Epithelial cell of prostate (primary cell): ENCODE results near the gene ZPR1.
A peak's percentile ranks its signal among the peaks of the same experiment; 100 is the strongest.
"Not testable (repeated sequence)": the region's sequence is repeated elsewhere in the genome, so short reads cannot be mapped to it uniquely, and the experiment has no call there.

ENCODE experiments used
- DNase-seq: peaks from one replicate; pipeline ENCODE4 v3.0.0-alpha.2; 2011; ENCODE audit warnings: low read depth, low spot score
- H3K27ac ChIP-seq: fragments of 450-650 bp; 2 replicates; pipeline ENCODE4 v1.5.1; 2017; ENCODE audit warnings: mild to moderate bottlenecking

ZPR1 gene

DNA sequence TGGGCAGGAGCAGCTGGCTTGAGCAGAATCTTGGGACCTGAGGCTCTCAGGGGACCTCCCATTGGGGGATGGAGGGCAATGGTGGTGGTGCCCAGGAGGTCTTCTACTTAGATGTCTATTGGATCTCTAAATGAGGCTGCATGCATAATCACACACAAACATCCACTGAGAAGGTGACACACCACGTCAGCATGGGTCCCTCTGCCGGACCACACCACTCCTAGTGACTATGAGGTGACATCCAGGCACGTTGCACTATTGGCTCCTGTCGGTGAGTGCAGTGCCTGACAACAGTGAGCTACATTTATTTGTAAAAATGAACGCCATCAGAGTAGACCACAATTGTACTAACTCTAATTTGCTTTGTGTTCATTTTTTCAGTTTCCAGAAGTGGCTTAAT lies 37.6 kb upstream of the ZPR1 start:
- no peak for DNase-seq
- no peak overlapping the region for H3K27ac ChIP-seq

DNA sequence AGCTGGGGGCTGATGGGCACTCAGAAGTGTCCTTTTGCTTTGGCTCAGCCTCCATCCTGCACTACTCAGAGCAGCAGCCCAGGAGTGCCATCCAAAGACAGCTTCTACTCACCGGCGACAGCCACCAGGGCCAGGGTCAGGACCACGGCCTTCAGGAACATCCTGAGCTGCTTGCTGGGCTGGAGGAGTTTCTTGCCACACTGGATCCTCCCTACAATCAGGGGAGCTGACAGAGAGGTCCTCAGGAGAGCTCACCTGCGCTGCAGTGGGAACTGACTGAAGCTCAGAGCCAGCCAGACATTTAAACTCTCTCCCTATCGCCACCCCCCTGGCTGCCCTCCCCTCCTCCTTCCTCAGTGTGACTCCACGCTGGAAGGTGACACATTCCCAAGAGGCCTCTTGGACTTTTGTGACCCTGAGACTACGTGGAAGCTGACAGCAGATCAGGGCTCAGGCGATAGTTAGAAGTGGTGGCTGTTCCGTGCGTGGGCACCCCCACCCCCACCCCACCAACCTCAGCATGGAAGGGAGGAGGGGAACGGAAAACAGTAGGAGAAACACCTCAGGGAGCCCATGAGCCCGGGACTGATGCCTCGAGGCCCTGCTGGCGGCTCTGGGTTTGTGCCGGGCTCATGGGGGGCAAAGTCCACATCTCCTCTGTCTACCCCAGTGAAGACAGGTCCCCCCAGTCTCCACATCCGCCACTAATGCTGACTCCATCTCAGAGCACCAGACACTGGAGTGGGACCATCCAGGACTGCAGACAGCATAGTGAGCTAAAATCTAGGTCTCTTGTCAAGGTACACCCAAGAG lies 35.4 kb upstream of the ZPR1 start, which contains the start of gene APOA4:
APOA4 (minus strand) TSS at position 274 of the 813 bp plus-strand sequence; CDS start at position 161, 113 bp downstream.
- H3K27ac ChIP-seq, result no peak within 1 kb of the TSS
- no peak for DNase-seq

DNA sequence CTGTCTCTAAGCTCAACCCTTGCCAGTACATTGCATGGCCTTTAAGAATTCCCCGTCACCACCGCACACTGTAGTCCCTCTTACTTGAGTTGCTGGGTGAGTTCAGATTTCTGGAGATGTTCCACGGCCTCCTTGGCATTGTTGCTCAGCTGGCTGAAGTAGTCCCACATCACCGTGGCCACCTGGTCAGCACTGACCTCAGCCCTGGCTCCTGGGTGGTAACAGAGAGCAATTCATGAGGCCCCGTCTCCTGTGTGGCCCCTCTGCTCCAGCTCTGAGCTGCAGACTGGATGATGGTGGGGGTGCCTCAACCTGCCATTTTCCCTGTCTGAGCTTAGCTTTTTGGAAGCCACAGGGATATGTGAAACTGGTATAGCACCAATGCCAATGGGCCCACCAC lies 34.8 kb upstream of the ZPR1 start:
- DNase-seq, result no peak
- H3K27ac ChIP-seq, result no peak overlapping the region

DNA sequence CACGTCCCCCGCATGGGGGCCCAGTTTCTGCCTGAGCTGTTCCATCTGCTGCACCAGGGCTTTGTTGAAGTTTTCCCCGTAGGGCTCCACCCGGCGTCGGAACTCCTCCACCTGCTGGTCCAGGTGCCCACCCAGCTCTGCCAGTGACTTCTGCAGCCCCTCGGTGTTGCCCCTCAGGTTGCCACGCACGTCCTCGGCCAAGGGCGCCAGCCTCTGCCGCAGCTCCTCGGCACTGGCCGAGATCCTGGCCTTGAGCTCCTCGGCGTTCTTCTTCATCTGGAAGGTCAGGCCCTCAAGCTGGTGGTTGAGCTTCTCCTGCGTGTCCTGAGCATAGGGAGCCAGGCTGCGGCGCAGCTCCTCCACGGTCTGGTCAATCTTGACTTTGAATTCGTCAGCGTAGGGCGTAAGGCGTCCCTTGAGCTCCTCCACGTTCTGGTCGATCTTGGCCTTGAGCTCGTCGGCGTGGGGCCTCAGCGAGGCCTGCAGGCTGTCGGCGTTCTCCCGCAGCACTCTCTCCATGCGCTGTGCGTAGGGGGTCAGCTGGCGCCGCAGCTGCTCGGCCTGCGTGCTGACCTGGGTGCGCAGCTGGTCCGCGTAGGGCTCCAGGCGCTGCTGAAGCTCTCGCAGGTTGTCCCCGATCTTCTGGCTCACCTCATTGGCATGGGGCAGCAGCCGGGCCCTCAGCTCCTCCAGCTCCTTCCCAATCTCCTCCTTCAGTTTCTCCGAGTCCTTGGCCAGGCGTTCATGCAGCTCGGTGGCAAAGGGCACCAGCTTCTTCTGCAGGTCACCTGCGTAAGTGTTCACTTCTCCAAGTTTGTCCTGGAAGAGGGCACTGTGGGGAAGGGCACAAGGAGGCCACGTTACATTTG lies 33.5 kb upstream of the ZPR1 start:
- H3K27ac ChIP-seq, result no peak overlapping the region
- no peak for DNase-seq

DNA sequence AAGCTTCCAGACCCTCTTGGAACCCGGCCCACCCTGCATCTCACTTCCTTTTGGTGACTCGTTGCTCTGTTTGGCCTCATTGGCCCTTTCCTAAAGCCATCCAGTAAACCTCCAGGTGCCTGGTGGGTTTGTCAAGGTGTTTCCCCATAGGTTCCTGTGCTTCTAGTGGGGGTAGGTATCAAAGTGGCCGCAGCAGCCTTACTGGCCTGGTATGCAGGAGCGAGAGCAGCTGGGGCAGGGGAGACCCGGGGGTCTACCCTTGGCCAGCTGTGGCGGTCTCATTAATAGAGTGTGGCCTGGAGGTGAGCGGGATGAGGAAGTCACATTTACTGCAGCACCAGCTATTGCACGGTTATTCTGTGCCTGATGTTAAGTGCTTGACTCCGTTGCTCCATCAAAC lies 31.2 kb upstream of the ZPR1 start:
- DNase-seq, result no peak
- no peak overlapping the region for H3K27ac ChIP-seq

DNA sequence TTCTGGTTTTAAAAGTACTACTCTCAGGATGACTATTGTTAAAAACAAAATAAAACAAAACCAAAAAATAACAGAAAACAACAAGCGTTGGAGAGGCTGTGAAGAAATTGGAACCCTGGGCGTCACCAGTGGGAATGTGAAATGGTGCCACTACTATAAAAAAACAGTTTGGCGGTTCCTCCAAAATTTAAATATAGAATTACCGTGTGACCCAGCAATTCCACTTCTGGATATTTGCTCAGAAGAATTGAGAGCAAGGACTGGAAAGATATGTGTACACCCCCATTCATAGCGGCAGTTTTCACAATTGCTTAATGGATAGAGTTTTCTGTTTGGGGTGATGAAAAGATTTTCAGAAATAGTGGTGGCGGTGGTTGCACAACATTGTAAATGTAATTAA lies 26.7 kb upstream of the ZPR1 start:
- DNase-seq, result no peak
- no peak overlapping the region for H3K27ac ChIP-seq

DNA sequence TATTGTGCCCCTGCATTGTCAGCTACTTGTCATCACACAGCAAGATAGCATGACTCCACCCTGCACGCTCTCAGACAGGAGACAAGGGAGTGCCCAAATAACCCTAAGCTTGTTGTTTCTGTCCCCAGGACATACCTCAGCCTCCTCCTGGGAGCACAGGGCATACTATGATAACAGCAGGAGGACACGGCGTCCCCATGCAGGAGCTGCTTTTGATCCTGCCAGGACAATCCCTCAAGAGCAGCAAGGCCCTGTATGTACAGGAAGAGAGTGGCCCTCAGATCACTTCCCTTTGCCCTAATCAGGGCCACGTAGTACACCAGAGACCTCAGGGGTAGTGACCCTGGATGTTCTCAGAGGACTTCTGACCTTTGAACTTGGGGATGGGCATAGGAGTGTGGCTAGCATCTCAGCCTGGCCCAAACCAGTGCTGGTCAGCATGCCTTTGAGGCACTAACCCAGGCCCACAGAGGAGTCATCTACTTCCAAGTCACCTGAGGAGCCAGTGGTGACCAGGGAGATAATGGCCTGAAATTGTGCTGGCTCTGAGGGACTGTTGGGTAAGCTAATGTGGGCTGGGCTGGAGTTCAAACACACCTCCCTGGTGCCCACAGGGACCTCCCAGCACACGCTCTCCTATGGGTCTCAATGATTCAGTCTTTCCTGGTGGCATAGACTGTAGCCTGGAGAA lies 26.1 kb upstream of the ZPR1 start:
- DNase-seq, result no peak
- no peak overlapping the region for H3K27ac ChIP-seq

DNA sequence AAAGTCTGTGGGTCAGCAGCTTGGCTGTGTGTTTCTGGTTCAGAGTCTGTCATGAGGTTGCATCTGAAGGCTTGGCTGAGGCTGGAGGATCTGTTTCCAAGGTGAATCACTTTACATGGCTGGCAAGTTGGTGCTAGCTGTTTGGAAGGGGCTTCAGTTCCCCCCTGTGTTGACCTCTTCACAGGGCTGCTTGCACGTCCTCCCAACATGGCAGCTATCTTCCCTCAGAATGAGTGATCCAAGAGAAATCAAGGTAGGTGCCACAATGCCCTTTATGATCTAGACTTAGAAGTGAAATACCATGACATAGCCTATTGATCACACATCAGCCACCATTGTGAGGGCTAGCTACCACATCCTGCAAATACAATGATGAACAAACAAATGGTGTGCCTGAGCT lies 25.3 kb upstream of the ZPR1 start:
- H3K27ac ChIP-seq, result no peak overlapping the region
- DNase-seq, result no peak

DNA sequence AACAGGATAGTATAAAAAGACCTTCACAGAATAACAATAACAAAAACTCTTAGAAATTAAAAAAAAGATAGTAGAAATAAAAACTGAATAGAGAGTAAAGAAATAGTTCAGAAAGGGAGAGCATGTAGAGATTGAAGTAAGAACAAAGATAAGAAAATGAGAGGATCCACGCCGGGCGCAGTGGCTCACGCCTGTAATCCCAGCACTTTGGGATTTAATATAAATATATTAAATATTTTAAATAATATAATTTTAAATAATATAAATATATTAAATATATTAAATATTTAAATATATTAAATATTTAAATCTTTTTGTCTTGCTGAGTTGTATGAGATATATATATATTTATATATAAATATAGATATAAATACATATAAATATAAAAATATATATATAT lies 24.3 kb upstream of the ZPR1 start:
- no peak overlapping the region for H3K27ac ChIP-seq
- DNase-seq, result no peak

DNA sequence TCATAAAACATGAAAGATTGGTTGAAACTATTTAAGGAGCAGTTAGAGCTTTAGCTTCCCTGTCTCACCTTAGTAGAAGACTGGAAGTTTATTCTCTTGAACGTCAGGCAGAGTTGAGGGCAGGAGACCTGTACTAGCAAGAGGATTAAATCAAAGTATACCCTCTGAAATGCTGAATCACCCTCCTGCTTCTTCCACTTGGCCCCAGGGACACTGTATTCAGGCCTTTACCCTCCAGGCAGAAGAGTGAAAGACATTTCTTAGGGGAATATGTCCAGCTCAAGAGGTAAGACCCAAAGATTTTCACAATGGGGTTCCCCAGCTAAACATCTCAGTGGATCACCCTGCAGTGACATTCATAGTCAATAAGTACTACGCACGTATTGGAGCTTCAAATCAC lies 23.4 kb upstream of the ZPR1 start:
- DNase-seq, result no peak
- H3K27ac ChIP-seq, result no peak overlapping the region

DNA sequence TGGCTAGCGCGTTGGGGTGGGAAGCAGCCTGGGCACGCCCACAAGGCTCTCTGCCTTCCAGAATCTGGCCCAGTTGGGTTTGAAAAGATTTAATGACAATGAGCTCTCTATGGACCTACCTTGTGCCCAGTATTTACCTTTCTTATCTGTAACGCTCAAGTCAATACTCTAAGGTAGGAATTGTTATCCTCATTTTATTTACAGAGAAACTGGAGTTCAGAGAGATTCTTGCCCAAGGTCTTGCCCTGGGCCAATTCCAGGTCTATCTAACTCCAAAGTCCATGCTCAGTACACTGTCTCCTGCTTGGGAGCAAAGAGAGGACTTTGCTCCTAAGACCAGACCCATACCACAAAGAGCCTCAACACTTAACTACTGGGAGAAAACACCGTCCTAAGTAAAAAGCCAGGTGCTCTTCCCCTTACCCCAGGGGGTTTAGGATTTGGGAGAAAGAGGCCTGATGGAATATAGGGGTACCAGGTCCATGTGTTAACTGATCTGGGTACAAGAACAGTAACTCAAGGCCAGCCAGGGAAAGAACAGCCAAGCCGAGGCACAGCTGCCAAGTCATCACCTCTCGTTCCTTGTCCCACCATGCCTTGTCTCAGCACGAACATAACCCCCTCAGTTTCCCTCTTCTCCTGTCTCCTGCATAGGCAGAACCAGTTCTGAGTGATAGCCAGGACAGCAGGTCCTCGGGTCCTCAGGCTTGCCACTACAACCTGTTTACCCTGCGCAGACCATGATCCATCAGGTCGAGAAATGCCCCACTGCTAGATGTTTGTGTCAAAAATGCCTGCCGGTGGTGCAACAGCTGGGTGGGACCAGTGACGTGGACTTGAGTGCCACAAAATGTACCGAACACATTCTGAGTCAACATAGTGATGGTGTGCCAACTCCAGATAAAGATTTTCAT lies 20.7 kb upstream of the ZPR1 start:
- peak overlapping the region; percentile 8 for H3K27ac ChIP-seq
- DNase-seq, result peak; percentile 16

DNA sequence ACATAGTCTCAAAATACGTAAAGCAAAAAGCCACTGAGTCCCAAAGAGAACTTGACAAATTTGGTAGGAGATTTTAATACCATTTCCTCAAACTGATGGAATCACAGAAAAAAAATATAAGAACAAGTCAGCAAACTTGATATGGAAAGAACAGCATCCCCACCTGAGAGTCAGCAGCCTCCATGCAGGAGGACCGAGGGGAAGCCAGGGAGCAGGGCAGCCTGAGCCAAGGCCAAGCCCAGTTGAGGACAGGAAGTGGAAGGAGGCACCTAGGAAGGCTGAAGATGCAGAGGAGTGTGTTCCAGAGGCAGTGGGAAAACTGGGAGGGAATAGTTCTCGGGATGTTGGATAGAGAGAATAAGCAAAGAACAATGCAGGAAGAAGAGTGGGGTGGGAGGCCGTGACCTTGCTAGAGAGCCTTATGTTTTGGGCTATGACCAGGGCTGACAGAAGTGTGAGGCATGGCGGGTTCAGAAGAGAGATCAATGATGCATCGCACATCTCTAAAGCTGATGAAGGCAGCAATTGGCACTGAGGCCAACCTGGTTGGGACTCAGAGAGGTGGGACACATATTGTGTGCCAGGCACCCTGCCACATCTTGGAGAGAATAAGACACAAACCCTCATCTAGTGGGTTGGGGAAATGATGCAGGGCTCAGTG lies 19.9 kb upstream of the ZPR1 start:
- no peak overlapping the region for H3K27ac ChIP-seq

DNA sequence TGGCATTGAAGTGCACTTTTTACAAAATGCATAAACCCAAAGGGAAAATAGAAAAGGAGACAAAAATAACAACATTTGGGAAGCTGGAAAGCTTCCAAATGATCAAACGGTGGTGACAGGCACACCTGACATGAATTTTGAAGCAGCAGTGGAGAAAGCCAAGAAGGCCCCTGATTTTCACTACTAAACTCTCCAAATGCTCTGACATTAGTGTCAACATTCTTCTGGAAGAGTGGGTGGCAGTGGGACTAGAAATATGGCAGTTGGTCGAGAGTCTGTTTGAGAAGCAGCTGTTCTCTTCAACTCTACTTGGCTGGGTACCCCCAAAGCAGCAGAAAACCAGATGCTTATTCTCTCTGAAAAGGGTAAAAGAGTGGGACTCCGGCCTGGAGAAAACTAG lies 16.2 kb upstream of the ZPR1 start:
- DNase-seq, result no peak
- H3K27ac ChIP-seq, result no peak overlapping the region

More for the DNA sequence above, 19.9 kb upstream of the ZPR1 start:
- DNase-seq, result no peak

DNA sequence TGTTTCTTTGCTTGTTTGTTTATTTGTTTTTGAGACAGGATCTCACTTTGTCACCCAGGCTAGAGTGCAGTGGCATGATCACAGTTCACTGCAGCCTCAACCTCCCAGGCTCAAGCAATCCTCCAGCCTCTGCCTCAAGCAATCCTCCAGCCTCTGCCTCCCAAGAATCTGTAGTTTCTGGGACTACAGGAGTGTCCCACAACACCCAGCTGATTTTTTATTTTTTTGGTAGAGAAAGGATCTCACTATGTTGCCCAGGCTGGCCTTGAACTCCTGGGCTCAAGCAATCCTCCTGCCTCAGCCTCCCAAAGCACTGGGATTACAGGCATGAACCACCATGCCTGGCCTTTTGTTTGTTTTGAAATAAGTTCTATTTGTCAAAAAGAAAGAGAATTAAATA lies 13.8 kb upstream of the ZPR1 start:
- DNase-seq, H3K27ac ChIP-seq: not testable (repeated sequence)

DNA sequence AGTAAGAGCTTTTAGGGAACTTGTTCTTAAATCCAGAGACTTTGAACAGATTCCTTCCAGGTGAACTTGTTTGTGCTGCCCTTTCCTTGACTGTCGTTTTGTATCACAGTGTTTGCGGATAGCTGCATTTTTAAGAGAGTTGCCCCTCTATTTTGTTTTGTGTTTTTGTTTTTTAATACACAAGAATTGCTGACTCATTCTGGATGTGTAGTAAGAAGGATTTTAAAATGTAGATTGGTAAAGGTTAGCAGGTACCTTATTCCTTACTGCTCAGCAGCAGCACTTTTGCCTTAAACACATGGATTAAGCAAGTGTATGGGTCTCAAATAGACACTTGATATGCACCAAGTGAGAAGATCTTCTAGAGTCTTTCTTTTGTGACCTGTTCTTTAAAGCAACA lies 12.8 kb upstream of the ZPR1 start:
- no peak for DNase-seq
- no peak overlapping the region for H3K27ac ChIP-seq

DNA sequence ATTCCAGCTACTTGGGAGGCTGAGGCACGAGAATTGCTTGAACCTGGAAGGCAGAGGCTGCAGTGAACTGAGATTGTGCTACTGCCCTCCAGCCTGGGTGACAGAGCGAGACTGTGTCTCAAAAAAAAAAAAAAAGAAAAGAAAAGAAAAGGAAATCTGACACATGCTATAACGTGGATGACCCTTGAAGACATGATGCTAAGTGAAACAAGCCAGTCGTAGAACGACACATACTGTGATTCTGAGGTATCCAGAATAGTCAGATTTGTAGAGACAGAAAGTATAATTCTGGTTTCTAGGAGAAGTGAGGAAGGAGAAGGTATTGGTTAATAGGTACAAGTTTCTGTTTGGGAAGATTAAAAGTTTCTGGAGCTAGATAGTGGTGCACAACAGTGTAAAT lies 10.5 kb upstream of the ZPR1 start:
- no peak for DNase-seq
- no peak overlapping the region for H3K27ac ChIP-seq

DNA sequence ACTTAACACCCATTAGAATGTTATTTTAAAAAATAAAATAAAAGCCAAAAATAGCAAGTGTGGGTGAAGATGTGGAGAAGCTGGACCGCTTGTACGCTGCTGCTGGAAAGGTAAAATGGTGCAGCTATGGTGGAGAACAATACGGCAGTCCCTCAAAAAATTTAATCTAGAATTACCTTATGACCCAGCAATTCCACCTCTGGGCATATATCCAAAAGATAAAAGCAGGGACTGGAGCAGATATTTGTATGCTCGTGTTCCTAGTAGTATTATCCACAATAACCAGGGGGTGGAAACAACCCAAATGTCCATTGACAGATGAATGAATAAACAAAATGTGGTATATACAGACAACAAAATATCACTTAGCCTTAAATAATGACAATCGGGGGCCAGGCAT lies 10.0 kb upstream of the ZPR1 start:
- DNase-seq, result no peak
- H3K27ac ChIP-seq, result no peak overlapping the region

DNA sequence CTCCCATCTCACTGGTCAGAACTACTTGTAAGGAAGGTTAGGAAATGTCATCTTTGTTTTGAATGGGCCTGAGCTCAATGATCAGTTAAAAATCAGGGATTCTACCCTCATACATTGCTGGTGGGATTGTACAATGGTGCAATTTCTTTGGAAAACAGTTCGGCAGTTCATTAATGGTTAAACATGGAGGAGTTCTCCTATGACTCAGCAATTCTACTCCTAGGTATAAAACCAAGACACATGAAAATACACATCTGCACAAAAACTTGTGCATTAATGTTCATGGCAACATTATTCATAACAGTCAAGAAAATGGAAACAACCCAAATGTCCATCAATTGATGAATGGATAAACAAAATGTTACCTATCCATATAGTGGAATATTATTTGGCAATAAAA lies 8.7 kb upstream of the ZPR1 start:
- DNase-seq, result no peak

DNA sequence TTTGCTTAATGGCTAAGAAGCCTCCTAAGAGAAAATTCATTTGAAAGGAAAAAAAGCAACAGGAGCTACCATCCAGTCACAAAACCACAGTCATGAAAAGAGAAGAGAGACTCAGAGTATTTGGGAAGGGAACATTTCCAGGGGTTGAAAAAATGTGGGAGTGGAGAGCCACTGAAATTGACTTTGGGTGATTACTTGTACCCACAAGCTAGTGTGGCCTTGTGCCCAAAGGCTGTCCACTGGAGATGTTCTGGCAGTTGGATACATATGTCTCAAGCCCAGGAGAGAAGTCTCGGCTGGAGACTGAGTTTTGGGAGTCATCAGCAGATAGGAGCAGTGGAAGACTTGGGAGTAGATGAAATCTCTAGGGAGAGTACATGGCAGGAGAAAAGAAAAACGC lies 7.0 kb upstream of the ZPR1 start:
- DNase-seq, result no peak
- no peak overlapping the region for H3K27ac ChIP-seq

More for the DNA sequence above, 8.7 kb upstream of the ZPR1 start:
- H3K27ac ChIP-seq, result no peak overlapping the region
